HG03103 (cell line): ENCODE data around the gene MSI2.

ENCODE experiments used
- ATAC-seq: cut with Tn5 transposase; IDR thresholded peaks from one replicate; pipeline ENCODE4 v1.9.1; 2021; ENCODE audit warnings: low read depth; ENCODE audit not compliant: unreplicated experiment

MSI2 gene

DNA sequence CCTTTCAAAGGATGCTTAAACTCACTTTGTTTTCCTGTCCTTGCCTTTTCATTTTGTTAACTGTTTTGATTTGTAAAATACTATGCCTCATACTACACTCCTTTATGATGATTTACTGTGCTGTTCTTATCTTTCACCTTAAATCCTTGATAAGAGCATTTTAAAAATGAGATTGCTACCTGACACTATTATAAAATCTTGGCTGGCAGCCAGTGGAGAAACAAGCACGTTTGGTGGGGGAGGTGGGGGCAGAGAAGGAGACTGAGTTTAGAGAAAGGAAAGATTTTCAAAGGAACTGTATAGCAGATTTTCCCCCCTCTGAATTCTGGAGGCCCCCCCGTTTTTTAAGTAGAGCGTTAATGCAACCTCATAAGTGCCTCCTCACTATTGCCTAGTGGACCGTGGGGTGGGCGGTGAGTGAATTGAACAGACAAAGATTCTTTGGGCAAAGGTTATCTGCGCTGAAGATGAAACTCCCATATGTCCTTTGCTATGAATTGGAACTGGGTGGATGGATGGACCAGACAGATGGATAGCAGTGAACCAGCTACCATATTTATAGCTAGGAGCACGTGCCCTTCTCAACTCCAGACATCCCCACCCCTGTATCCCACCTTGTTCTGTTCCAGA lies 288.6 kb downstream of the MSI2 start:
- ATAC-seq = no peak

DNA sequence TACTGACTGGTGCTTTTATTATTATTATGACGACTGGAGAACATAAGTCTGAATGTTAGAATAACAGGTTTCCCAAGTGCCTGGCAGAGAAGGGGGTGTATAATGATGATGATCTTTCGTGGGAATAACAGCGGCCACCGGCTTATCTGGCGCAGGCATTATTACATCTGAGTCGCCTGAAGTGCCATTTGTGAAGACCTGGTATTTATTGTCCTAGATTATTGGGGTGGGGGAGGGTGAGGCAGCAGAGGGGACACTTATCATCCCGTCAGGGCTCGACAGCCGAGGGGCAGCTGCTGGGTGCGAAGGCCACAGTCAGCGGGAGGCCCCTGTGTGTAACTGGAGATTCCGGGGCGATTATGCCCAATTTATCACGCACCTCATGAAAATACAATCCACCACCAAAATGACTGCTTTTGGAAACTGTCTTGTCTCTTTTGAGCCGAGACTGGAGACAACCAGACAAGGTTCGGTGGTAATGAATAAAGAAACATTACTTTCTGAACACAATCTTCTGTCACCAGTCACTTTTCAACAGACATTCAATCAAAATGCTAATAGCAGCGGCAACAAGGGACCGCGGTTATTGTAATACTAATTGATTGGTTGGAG lies 289.5 kb downstream of the MSI2 start:
- ATAC-seq = no peak

DNA sequence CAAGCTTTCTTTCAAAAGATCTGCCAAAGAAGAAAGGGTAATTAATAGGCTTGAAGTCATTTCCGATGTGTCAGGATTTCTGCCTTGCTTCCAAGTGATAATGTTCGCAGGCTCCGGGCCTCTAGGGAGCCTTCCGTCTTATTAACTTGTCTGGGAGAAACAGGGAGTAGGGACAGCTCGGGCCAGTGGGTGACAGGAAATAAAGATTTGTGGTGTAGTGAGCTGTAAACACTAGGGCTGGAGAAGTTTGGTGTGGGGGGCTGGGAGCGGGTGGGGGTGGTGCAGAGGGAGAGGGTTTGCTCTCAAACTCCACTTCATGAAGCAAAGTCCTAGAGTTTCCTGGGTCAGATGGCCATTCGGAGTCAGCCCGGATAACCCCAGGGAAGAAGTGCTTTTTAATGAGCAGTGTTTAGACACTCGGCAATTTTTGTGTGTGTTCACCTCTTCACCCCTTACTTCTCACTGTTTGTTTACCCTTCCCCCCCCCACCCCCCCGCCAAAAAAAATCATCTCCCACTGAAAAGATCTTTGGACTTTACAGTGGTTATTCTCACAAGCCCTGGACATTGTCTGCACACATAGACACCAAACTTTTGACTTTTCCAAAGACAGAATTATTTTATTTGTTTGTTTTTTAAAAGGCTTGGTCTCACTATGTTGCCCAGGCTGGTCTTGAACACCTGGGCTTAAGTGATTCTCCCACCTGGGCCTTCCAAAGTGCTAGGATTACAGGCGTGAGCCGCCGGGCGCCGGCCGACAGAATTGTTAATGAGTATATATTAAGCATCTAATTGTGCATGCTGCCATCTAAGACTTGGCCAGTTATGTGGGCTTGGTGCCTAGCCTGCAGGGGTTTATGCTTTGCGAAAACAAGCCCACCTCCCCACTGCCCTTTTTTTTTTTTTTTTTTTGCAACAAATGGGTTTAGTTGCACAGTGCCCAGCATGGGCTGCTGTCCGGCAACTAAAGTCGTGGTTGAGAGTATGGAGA lies 292.4 kb downstream of the MSI2 start:
- ATAC-seq = no peak

DNA sequence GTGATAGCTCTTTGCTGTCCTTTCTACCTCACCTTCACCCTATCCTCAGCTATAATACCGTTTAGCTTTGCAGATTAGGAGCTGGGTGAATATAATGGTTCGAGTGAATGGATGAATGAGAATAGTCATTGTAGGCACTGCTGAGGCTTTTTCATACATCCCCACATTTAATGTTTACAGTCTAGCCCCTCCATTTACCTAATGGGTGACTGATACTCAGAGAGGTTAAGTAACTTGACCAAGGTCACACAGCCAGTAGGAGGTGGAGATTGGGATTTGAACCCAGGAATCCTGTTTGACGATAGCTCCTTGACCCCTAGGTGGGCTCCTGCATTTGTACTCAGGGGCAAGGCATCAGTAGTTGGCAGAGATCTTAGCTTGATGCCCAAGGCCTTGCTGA lies 293.1 kb downstream of the MSI2 start:
- no peak for ATAC-seq

DNA sequence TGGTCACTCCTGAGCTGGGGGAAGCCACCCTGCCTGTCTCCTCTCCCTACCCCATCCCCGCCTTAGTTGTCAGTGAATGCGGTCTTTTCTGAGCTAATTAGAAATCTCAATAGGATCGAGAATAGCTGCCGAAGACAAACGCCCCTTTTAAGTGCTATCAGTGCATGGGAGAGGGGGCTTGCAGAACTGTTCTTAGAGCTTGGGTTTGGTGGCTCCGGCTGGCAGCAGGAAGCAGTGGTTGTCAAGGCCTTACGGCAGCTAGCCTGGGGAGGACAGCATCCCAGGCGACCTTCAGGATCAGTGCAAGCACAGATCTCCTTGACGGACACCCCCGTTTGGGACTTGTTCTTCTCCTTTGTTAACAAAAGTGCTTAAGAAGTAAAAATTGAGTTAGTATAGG lies 293.7 kb downstream of the MSI2 start:
- ATAC-seq = no peak

DNA sequence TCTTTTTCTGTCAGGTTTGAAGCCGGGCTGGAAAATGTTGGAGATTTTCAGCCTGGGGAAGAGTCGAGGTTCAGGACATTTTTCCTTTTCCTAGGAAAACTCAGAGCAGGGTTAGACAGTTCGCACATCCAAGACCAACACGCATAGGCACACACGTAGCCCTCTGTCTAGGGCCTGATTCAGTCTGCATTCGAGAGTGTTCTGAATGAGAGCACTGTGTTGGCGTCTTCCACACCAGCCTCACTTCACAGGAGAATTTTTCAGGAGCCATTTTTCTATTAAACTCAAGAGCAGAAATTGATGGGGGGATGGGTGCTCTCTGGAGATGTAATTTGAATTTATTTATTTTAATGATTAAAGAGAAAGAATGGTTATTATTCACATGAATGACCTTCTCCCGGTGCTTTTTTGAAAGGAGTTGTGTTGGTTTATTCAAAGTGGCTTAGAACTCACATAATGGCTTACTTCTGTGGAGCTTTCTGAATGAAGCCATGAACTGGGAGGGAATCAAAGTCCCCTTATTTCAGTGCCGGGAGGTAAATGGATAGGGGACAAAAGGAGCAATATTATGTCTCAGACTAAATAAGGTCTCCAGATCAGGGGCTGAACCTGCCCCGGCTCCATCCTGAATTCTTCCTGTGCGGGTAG lies 294.5 kb downstream of the MSI2 start:
- ATAC-seq = no peak

DNA sequence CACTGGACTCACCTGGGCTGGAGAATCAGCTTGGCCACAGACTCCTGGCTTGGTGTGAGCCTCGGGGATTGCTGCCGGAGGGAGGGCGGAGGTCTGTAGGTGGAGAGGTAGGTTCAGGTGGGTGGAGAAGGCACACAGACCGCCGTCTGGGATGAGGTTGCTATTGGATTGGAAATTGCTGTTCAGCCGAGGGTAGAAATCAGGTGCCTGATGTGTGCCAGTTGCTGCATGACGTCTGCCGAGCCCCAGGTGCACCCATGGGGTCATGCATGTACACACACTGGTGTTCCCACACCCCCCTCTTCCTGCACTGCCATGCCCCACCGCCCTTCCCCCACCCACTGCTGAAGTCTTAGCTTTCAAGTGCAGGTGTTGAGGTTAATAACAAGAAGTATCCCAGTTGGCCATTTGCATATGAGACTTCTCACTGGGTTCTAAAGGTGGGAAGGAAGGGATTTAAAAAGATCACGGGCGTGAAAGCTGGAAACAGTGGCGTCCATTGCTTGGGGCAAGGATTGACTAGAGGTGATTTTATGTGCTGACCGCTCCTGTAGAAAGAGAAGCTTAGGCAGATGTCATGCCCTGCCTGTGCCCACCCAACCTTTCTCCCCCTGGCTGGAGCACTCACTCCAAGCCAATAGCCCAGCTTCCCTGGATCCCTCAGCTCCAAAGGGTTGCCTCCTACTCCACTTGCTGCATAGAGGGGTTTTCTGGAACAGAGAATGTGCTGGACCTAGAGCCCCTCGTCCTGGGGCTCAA lies 295.2 kb downstream of the MSI2 start:
- ATAC-seq = no peak

DNA sequence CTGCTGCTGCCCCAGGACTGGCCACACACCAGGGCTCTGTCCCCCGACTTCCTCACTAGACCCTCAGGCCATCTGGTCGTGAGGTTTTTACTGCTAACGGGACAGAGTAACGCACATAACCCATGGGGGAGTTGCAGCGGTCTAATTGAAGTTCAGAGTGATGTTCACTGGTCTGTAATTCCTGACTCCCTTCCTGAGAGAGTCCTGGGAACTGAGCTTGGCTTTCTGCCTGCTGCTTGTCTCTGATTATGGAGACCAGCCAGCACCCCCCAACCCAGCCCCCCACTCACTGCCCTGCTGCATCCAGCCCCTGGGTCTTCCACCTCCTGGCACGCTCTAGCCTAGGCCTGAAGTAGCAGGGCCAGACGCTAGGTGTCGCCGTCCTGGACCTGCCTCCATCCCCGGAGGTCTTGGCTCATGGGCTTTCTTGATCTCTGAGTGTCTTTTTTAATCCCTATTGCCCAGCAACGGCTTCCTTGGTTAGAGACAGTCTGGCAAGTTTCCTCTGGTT lies 295.8 kb downstream of the MSI2 start:
- no peak for ATAC-seq

DNA sequence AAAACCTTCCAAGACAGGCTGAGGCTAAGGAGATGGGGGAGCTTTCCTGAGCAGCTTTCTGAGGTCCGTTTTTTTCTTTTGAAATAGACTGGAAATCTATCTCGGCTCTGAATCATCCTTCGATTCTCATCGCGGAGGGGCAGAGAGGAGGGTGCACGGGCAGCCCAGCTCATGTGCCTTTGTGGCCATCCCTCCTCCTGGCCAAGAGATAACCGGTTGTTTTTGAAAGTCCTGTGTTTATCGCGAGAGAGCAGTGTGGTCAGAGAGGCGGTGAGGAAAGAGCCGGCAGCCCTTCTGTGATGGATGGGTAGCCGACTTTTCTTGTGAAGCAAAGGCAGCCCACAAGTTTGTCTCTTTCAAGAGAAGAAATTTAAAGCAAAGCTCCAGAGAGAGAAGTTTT lies 297.2 kb downstream of the MSI2 start:
- ATAC-seq = no peak

DNA sequence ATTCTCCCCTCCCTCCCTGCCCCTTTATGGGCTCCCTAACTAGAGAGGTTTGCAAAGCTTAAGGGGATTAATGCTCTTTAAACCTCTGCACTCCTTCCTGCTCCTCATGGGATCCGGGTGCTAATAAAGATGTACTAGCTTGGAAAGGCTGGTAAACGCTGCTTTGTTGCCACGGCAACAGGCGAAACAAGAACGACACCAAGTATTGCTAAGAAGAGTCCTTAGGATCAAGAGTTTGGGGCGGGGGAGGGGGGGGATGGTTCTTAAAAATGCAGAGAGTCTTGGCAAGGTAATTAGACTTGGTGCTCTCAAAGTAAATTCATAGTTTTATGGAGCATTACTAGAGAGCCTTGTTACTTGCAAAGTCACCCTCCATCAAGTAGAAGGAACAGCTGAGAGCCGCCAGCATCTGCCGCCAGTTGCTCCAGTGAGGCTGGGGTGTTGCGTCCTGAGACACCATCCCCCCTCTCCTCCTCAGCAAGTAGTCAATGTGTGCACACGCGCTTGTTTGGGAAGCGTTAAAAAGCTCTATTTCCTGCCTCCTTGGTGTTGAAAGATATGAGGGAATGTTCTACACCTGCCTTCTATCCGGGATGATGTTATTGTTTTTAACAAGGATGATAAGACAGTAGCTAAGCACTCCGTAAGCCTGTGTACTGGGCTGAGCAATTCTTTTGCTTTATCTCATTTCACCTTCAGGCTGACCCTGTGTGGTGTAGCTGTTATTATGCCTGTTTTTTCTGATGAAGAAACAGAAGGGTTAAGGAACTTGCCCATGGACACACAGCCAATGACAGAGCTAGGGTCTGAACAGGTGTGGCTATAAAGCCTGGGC lies 297.9 kb downstream of the MSI2 start:
- ATAC-seq = no peak

DNA sequence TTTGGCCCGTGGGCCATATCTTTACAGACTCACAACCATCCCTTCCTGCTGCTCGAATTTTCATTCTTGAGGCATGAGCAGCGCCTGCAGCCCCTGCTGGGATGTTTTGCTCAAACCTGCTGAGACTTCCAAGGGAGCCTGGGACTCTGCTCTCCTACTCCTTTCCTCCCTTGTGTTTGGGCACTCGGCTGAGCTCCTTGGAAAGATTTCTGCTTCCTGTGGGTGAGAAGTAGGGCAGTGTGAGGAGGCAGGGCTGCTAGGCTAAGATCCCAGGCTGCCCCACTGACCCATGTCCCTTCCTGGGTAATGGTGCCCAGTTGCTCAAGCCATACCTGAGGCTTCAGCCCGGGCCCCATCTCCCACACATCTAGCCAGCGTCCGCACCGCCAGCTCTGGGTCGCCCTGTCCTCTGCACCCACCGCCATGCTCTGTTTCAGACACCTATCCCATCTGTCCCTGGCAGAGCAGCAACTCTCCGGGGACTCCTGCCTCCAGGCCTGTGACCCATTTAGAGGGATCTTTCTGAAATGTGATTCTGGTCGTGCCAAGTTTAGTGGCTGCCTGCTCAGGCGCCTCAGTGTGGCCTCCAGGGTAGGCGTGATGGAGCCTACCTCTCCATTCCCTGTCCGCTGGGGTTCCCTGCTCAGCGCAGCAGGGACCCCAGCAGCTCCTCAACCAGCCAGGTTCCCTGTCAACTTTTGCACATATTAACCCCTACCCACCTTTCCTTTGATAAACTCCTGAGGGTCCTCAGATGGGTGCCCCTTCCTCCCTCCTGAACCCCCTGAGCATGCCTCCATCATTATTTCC lies 298.7 kb downstream of the MSI2 start:
- ATAC-seq = no peak

DNA sequence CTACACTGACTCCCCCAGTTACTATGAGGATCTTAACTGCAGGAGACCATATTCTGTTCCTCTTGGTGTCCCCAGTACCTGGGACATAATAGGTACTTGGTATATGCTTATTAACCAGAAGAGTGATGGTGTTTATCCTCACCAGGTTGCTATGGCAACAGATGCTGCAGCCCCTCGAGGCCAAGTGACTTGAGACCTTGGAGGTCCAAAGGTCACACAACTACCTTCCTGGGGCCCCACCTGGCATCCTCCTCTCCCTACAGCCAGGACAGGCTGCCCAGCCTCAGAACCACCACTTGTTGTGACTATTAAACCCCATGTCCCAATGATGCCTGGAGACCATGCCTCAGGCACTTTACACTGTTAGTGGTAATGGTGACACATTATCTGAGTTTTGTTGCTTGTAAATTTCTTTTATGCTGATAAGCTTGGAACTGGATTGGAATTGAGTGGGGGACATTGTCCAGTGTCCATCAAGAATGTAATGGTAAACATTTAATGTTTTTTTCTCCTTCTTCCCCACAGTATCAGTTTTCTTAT lies 299.4 kb downstream of the MSI2 start:
- ATAC-seq = no peak

DNA sequence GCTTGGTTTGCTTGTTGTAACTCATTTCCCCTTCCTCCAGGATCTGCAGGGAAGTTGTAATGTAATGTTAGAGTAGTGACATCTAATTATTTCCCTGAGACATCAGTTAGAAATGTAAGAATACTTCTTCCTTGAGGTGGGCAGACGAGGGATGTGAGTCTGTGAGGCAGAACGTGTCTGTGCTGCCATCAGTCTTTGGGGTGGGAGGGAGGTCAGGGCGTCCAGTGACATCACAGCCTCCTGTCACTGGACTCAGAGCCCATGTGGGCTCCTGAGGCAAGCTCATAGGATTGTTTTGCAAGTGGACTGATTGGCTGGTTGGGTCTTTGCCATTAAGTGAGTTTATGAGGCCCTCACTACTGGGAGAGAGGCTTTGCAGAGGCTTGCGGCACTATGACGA lies 300.0 kb downstream of the MSI2 start:
- ATAC-seq = no peak

DNA sequence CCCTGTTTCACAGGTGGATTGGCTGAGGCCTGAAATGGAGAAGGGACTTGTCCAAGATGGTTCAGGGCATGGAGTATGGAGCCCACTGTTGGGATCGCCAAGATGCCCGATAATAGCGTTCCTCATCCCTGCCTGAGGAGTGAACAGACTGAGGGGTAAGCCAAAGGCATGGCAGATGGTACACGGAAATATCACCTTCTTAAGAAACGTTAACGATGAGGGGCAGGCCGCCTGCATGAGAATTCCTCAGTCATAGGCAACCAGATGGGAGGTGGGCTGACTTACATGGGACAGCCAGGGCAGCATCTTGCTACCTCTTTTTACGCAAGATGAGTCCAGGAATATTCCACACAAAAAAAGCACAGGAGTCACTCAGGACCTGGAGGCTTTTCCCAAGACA lies 300.7 kb downstream of the MSI2 start:
- ATAC-seq = no peak

DNA sequence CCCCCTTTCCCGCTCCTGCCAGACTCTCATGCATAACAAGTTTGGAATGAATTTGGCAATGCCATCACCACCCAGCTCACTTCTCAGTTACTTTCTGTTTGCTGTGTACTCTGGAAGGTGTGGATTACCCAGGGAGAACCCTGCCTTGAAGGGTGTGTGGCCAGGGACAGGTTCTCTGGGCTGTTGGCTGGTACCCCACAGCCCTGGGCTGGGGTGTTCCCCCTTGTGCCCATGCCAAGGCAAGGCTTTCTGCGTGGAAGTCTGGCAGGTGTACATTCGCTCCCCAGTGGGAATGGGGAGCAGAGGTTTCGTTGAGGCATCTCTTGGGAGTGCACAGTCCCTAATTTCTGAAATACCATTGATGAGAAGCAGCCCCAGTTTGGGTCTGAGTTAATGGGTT lies 301.1 kb downstream of the MSI2 start:
- no peak for ATAC-seq

DNA sequence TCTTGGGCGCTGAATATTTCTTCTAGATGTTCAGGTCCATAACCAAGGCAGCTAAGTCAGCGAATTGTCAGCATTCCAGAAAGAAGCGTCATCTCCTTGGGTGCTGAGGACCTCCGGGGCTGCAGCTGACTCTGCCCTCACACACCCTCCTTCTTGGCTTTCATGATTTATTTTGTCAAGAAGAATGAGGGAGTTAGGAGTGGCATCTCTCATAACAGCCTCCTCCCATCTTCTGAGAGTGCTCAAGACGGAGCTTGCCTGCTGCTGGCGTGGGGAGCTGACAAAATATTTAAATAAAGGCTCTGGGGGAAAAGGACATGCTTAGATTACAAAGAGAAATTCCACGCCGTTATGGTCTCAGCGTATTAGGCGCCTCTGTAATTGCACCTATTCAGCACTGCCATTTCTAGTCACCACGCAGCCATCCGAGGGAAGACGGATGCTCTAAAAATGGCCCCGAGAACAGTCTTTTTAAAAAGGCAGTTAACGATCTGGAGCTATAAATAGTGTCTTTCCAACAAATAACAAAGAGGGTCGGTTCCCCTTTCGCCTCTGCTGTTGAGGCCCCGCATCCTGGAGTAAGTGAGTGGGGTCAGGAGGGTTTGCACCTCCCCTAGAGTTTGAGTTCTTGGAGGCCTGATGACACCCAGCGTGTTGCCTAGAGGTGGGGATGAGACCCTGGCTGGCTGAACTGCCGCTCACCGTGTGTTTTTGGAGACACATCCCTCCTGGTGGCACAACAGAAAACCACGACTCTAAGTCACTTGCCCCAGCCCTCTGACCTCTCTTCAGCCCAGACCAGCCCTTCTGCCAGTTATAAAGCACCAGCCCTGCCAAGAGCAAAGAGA lies 301.7 kb downstream of the MSI2 start:
- ATAC-seq = no peak

DNA sequence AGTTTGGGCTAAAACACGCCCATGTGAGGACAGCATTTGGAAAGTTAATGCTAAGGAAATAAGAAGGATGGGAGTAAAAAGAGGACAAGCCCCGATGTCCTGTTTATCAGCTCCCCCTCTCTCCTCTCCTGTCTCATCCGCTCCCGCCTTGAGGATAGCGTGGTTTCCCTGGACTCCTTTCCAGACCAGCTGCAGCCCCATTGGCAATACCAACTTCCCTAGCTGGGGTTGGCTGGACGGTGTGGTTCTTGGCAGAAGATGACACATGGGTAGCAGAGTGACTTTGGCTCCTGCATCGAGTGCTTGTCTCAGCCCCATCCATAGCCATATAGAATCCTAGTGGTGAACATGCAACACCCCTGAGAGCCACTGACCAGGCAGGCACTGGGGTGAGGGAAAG lies 302.9 kb downstream of the MSI2 start:
- ATAC-seq = no peak
